Neural progenitor cell (in vitro differentiated cells): ENCODE data around the gene PSENEN. TPM values are rescaled to one million over a fixed set of nuclear protein-coding genes. Genes with fewer than 3 reads are reported as not detected.

Source experiments
- DNase-seq: peaks from one replicate; pipeline ENCODE4 v3.0.0-alpha.2; 2016; ENCODE audit warnings: low spot score
- H2AFZ ChIP-seq: fragments of 200-600 bp; sonication (generic); replicated peaks from 2 replicates; pipeline ENCODE4 v1.6.1; 2016; ENCODE audit warnings: antibody characterized with exemption
- H3F3A ChIP-seq: fragments of 200-600 bp; sonication (generic); 2 replicates; pipeline ENCODE4 v1.6.1; 2016; ENCODE audit warnings: antibody characterized with exemption, low read depth
- H3K27ac ChIP-seq: fragments of 200-600 bp; sonication (generic); 2 replicates; pipeline ENCODE4 v1.5.1; 2016; ENCODE audit warnings: mild to moderate bottlenecking
- H3K27me3 ChIP-seq: fragments of 200-600 bp; sonication (generic); 2 replicates; pipeline ENCODE4 v1.6.1; 2016; ENCODE audit warnings: mild to moderate bottlenecking, moderate library complexity
- H3K36me3 ChIP-seq: fragments of 200-600 bp; sonication (generic); 2 replicates; pipeline ENCODE4 v1.5.1; 2016
- H3K4me1 ChIP-seq: fragments of 200-600 bp; sonication (generic); 2 replicates; pipeline ENCODE4 v1.6.1; 2016; ENCODE audit warnings: mixed run types
- H3K4me2 ChIP-seq: fragments of 200-600 bp; sonication (generic); 2 replicates; pipeline ENCODE4 v1.6.1; 2016
- H3K4me3 ChIP-seq: fragments of 200-600 bp; sonication (generic); 2 replicates; pipeline ENCODE4 v1.5.1; 2016
- H3K79me2 ChIP-seq: fragments of 200-600 bp; sonication (generic); 2 replicates; pipeline ENCODE4 v1.6.1; 2016; ENCODE audit warnings: low read depth
- H3K9ac ChIP-seq: fragments of 200-600 bp; sonication (generic); 2 replicates; pipeline ENCODE4 v1.6.1; 2016
- H3K9me3 ChIP-seq: fragments of 200-600 bp; sonication (generic); 2 replicates; pipeline ENCODE4 v1.5.1; 2016; ENCODE audit warnings: low read depth
- H4K20me1 ChIP-seq: fragments of 200-600 bp; sonication (generic); 2 replicates; pipeline ENCODE4 v1.6.1; 2016; ENCODE audit warnings: low read depth
- H3K27ac Mint-ChIP-seq: 3 replicates; pipeline ENCODE4 v1.8.0; 2021; ENCODE audit warnings: mixed read lengths
- H3K27me3 Mint-ChIP-seq: 2 replicates; pipeline ENCODE4 v1.8.0; 2022; ENCODE audit warnings: low read depth, mild to moderate bottlenecking, inconsistent platforms, moderate library complexity, mixed read lengths; ENCODE audit not compliant: insufficient read depth
- H3K36me3 Mint-ChIP-seq: 3 replicates; pipeline ENCODE4 v1.8.0; 2021; ENCODE audit warnings: mixed read lengths
- H3K4me1 Mint-ChIP-seq: 3 replicates; pipeline ENCODE4 v1.8.0; 2021; ENCODE audit warnings: mixed read lengths
- H3K4me3 Mint-ChIP-seq: 3 replicates; pipeline ENCODE4 v1.8.0; 2021; ENCODE audit warnings: mild to moderate bottlenecking, moderate library complexity, mixed read lengths
- H3K9me3 Mint-ChIP-seq: 3 replicates; pipeline ENCODE4 v1.8.0; 2020; ENCODE audit warnings: mixed read lengths
- EZH2 ChIP-seq: fragments of 200-600 bp; sonication (generic); IDR thresholded peaks from 2 replicates; pipeline ENCODE4 v1.6.1; 2017; ENCODE audit warnings: antibody characterized with exemption, mild to moderate bottlenecking, moderate library complexity
- EZH2phosphoT487 ChIP-seq: fragments of 200-600 bp; sonication (generic); IDR thresholded peaks from 2 replicates; pipeline ENCODE4 v1.6.1; 2017; ENCODE audit warnings: antibody characterized with exemption
- total RNA-seq: library from RNA; depleted of rRNA; stranded (reverse); fragments of >200 nt; gene quantifications from 2 replicates; pipeline ENCODE4 v1.2.3, GENCODE V29; 2015; ENCODE audit warnings: low replicate concordance
- TF ChIP-seq, protein P1 (sequence below): fragments of 200-600 bp; sonication (generic); IDR thresholded peaks from 2 replicates; pipeline ENCODE4 v1.5.1; 2017; ENCODE audit warnings: antibody characterized with exemption, mild to moderate bottlenecking

The PSENEN gene
- total RNA-seq, 1 donor from 2014 or later, result 10.9 TPM

DNA sequence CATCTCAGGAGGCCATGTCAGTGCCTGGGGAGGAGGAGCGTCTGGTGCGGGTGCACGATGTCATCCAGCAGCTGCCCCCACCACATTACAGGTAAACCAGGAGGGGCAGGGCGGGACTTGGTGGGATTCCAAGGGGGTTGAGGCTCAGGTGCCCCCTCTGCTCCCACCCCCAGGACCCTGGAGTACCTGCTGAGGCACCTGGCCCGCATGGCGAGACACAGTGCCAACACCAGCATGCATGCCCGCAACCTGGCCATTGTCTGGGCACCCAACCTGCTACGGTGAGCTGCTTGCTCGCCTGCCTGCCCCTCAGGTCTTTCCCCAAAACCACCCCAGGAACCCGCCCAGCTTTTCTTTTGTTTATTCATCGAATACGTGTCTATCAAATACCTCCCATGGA lies 37.1 kb downstream of the PSENEN start:
- H3K27ac Mint-ChIP-seq, result no peak overlapping the region
- Histone ChIP-seq H3K27me3 (peaks cover 30% of the 10 kb centered on the region), H3K36me3 (no peaks in the 10 kb centered on the region), H3K79me2 (no peaks in the 10 kb centered on the region), H3K4me2 (no peak overlapping the region), H3K9ac (no peak overlapping the region), H3K4me3 (no peak overlapping the region), H3K27ac (no peak overlapping the region), H4K20me1 (peaks cover 25% of the 10 kb centered on the region), H3K4me1 (peaks cover 10% of the 10 kb centered on the region), H2AFZ (no peak overlapping the region), H3F3A (peaks cover 17% of the 10 kb centered on the region), H3K9me3 (no peaks in the 10 kb centered on the region)
- H3K36me3 Mint-ChIP-seq, result peaks cover 5% of the 10 kb centered on the region
- TF ChIP-seq EZH2phosphoT487 (no peak), EZH2 (no peak)
- TF ChIP-seq, protein P1, sequence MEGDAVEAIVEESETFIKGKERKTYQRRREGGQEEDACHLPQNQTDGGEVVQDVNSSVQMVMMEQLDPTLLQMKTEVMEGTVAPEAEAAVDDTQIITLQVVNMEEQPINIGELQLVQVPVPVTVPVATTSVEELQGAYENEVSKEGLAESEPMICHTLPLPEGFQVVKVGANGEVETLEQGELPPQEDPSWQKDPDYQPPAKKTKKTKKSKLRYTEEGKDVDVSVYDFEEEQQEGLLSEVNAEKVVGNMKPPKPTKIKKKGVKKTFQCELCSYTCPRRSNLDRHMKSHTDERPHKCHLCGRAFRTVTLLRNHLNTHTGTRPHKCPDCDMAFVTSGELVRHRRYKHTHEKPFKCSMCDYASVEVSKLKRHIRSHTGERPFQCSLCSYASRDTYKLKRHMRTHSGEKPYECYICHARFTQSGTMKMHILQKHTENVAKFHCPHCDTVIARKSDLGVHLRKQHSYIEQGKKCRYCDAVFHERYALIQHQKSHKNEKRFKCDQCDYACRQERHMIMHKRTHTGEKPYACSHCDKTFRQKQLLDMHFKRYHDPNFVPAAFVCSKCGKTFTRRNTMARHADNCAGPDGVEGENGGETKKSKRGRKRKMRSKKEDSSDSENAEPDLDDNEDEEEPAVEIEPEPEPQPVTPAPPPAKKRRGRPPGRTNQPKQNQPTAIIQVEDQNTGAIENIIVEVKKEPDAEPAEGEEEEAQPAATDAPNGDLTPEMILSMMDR, result no peak
- DNase-seq, result no peak
- H3K9me3 Mint-ChIP-seq, result no peaks in the 10 kb centered on the region
- no peak overlapping the region for H3K4me3 Mint-ChIP-seq
- H3K27me3 Mint-ChIP-seq, result no peaks in the 10 kb centered on the region
- no peaks in the 10 kb centered on the region for H3K4me1 Mint-ChIP-seq

DNA sequence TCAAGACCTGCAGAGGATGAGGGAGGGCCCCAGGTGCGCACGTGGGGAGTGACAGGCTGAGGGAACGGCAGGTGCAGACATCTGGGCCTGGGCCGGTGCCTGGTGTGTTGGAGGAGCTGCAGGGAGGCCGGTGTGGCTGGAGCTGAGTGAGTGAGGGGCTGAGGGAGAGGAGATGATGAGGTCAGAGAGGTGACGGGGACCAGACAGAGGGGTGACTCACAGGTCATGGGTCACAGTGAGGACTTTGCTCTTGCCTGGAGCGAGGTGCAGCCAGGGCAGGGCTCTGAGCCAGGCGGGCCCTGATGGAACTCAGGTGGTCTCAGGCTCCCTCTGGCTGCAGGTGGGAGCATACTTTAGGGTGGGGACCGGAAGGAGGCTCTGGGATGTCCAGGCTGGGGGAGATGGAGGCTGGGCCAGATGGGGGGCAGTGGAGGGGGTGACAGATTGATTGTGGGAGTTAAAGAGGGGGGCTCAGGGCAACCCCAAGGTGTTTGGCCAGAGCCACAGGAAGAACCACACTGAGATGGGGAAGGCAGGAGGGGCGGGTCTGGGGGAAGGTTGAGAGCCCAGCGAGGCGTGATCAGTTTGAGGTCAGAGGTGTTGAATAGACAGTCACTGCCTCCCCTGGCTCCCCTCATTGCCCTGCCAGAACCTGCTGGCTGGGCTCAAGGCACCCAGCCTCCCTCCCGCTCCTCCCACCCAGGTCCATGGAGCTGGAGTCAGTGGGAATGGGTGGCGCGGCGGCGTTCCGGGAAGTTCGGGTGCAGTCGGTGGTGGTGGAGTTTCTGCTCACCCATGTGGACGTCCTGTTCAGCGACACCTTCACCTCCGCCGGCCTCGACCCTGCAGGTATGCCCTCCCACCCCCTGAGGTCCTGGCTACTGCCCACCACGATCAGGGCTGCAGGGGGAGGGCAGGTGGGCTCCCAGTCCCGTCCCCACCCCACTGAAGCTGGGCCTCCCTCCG lies 38.3 kb downstream of the PSENEN start:
- H4K20me1 ChIP-seq, result peaks cover 22% of the 10 kb centered on the region
- H3K9ac ChIP-seq, result no peak overlapping the region
- peak overlapping the region; percentile 4 for H3K4me3 Mint-ChIP-seq
- H3K4me1 Mint-ChIP-seq, result no peaks in the 10 kb centered on the region
- TF ChIP-seq, protein P1, result peak; percentile 27
- TF ChIP-seq EZH2phosphoT487, result no peak
- H3K79me2 ChIP-seq, result no peaks in the 10 kb centered on the region
- peaks cover 7% of the 10 kb centered on the region for H3K36me3 Mint-ChIP-seq
- H3K9me3 ChIP-seq, result no peaks in the 10 kb centered on the region
- H3K4me1 ChIP-seq, result peaks cover 10% of the 10 kb centered on the region
- no peak overlapping the region for H2AFZ ChIP-seq
- H3K36me3 ChIP-seq, result no peaks in the 10 kb centered on the region
- H3F3A ChIP-seq, result peaks cover 17% of the 10 kb centered on the region
- no peak overlapping the region for H3K27ac ChIP-seq
- H3K27ac Mint-ChIP-seq, result no peak overlapping the region
- H3K27me3 Mint-ChIP-seq, result peaks cover 1% of the 10 kb centered on the region
- H3K4me3 ChIP-seq, result peak overlapping the region; percentile 43
- DNase-seq, result no peak
- peak overlapping the region; percentile 84 for H3K4me2 ChIP-seq
- H3K27me3 ChIP-seq, result peaks cover 30% of the 10 kb centered on the region
- no peaks in the 10 kb centered on the region for H3K9me3 Mint-ChIP-seq

DNA sequence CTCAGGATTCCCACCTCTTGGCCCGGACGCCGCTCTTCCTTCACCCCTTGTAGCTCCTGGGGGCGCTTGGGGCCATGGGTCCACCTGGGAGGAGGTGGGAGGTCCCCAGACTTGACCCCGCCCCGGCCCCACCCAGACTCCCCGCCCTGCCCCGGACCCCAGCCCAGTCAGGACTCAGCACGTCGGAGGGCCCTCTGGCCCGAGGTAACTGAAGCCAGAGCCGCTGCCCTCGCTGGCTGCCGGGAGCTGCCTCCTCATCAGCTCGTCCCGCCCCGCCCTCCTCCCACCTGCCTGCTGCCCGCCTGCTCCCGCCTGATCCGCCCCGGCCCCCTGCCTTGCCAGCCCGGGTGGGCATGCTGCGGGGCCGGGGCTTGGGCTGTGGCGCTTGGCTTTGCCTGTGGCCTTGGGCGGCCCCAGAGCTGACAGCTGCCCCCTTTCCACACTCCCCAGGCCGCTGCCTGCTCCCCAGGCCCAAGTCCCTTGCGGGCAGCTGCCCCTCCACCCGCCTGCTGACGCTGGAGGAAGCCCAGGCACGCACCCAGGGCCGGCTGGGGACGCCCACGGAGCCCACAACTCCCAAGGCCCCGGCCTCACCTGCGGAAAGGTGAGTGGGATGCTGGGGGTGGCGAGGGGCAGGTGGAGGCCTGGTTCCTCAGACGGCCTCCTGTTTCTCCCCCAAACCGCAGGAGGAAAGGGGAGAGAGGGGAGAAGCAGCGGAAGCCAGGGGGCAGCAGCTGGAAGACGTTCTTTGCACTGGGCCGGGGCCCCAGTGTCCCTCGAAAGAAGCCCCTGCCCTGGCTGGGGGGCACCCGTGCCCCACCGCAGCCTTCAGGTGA lies 39.3 kb downstream of the PSENEN start:
- Mint-ChIP-seq H3K27ac (no peak overlapping the region), H3K27me3 (peaks cover 2% of the 10 kb centered on the region), H3K4me1 (no peaks in the 10 kb centered on the region), H3K4me3 (no peak overlapping the region), H3K9me3 (no peaks in the 10 kb centered on the region), H3K36me3 (peaks cover 2% of the 10 kb centered on the region)
- no peaks in the 10 kb centered on the region for H3K36me3 ChIP-seq
- H4K20me1 ChIP-seq, result peaks cover 22% of the 10 kb centered on the region
- peak; percentile 87 for DNase-seq
- H3K27ac ChIP-seq, result no peak overlapping the region
- H2AFZ ChIP-seq, result no peak overlapping the region
- peaks cover 30% of the 10 kb centered on the region for H3K27me3 ChIP-seq
- no peaks in the 10 kb centered on the region for H3K9me3 ChIP-seq
- peak overlapping the region; percentile 43 for H3K4me3 ChIP-seq
- H3K79me2 ChIP-seq, result no peaks in the 10 kb centered on the region
- peaks cover 17% of the 10 kb centered on the region for H3F3A ChIP-seq
- H3K4me1 ChIP-seq, result peaks cover 10% of the 10 kb centered on the region
- H3K9ac ChIP-seq, result no peak overlapping the region
- H3K4me2 ChIP-seq, result peak overlapping the region; percentile 84
- TF ChIP-seq, protein P1, result peak; percentile 18
- no peak for TF ChIP-seq EZH2
